Lower lobe of right lung (tissue), 2 donors: ENCODE results near the gene FBXL16. TPM values are rescaled to one million over a fixed set of nuclear protein-coding genes. Genes with fewer than 3 reads are reported as not detected.

Experiments used
- ATAC-seq, 2 donors: fragments of 200-7000 bp; cut with Tn5 transposase; one replicate each; pipeline ENCODE4 v1.9.1; 2020 to 2022; ENCODE audit warnings: mild to moderate bottlenecking in 2 of 2, moderate library complexity in 2 of 2
- DNase-seq: peaks from one replicate; pipeline ENCODE4 v3.0.0-alpha.2; 2020
- H3K27ac ChIP-seq: fragments of 200-600 bp; one replicate; pipeline ENCODE4 v1.8.0; 2022
- H3K27me3 ChIP-seq: fragments of 200-600 bp; one replicate; pipeline ENCODE4 v1.8.0; 2022; ENCODE audit warnings: low read depth
- H3K36me3 ChIP-seq: fragments of 200-600 bp; one replicate; pipeline ENCODE4 v1.8.0; 2022; ENCODE audit warnings: mild to moderate bottlenecking
- H3K4me1 ChIP-seq: fragments of 200-600 bp; one replicate; pipeline ENCODE4 v1.8.0; 2022
- H3K4me3 ChIP-seq: fragments of 200-600 bp; one replicate; pipeline ENCODE4 v1.8.0; 2022; ENCODE audit warnings: mild to moderate bottlenecking
- H3K9me3 ChIP-seq: fragments of 200-600 bp; one replicate; pipeline ENCODE4 v1.8.0; 2022
- CTCF ChIP-seq: fragments of 200-600 bp; IDR thresholded peaks from one replicate; pipeline ENCODE4 v1.8.0; 2022; ENCODE audit warnings: antibody characterized with exemption, mild to moderate bottlenecking
- intact Hi-C: fragments of 100-400 bp; cut with DNase I; formaldehyde crosslinking; loops from one replicate; pipeline ENCODE4 v1.11.0; 2022
- total RNA-seq: library from RNA; stranded (reverse); fragmentation: NEBNext Ultra II Directional; extraction: Animal tissue kit (Norgen Biotek cat#: 25700); gene quantifications from one replicate; pipeline ENCODE4 v1.2.1, GENCODE V29; 2021
- donor health status: DM: no; HTN: yes; CAD: no; lungs with severe emphysema.

FBXL16 gene
- total RNA-seq, 1 donor from 2014 or later, result 11.0 TPM

DNA sequence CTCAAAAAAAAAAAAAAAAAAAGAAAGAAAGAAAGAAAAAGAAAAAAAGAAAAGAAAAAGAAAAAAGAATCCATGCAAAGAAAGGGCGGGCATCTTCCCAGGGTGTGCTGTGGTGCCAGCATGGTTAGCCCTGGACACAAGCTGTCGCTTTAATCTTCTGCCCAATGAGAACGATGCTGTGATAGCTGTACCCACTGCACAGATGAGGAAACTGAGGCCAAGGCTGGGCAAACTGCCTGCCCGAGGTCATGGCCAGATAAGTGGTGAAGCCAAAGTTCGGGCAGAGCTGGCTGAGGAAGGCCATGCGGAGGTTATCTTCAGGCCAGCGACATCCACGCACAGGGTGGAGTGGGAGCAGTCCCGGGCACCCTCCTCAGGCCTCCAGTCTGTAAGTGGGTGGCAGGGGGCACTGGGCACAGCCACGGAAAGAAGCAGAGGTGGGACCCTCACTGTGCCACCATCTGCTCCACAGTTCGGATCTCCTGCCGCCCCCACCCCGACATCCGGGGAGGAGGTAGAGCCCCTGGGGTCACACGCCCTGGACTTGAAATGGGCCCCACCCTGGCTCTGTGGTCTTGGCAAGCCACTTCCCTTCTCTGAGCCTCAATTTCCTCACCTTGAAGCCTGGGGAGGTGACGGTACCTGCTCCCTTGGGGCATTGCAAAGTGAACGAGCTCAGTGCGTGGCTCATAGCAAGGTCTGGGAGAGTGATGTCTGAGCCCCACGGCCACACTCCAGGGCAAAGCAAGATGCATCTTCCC is 6.5 kb downstream of the FBXL16 start:
- intact Hi-C loops, result no loop called here
- Histone ChIP-seq H3K36me3 (no peaks in the 10 kb centered on the region), H3K4me1 (peaks cover 26% of the 10 kb centered on the region), H3K27me3 (peaks cover 86% of the 10 kb centered on the region), H3K27ac (no peak overlapping the region), H3K4me3 (no peak overlapping the region), H3K9me3 (no peaks in the 10 kb centered on the region)
- no peak for DNase-seq
- no peak for ATAC-seq
- no peak for TF ChIP-seq CTCF

DNA sequence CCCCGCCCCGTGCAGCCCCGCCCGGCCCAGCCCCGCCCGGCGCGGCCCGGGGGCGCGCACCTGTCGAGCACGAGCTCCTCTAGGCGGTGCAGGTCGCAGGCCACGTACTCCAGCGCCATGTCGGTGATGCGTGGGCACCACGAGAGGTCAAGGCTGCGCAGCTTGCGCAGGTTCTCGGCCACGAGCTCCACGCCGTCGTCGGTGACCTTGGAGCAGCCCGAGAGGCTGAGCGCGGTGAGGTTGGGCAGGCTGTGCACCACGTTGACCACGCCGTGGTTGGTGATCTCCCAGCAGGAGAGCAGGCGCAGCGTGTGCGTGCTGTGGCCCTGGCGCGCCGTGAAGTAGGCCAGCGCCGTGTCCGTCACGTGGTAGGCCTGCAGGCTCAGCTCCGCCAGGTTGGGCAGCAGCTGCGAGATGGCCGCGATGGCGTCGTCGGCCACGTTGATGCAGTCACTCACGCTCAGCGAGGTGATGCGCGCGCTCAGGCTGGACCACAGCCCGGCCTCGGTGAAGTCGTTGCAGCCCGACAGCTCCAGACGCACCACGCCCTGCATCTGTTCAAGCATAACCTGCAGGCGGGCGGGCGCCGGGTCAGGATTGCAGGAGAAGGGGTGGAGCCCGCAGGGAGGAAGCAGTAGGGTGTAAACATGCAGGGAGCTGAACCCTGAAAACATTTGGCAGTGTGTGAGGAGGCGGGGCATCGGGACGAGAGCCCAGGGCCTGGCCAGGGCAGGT is 10.1 kb downstream of the FBXL16 start:
- no peak for TF ChIP-seq CTCF
- no peak overlapping the region for H3K27ac ChIP-seq
- DNase-seq (peak; percentile 74), ATAC-seq (peak; percentile 69 to 81)
- peaks cover 26% of the 10 kb centered on the region for H3K4me1 ChIP-seq
- H3K27me3 ChIP-seq, result peaks cover 72% of the 10 kb centered on the region
- H3K36me3 ChIP-seq, result no peaks in the 10 kb centered on the region
- peak overlapping the region; percentile 50 for H3K4me3 ChIP-seq
- H3K9me3 ChIP-seq, result no peaks in the 10 kb centered on the region
- intact Hi-C loops, result no loop called here

- H3K4me3 ChIP-seq, result peak overlapping the region; percentile 50
- H3K27me3 ChIP-seq, result peaks cover 66% of the 10 kb centered on the region
- no peaks in the 10 kb centered on the region for H3K9me3 ChIP-seq
- TF ChIP-seq CTCF, result no peak
- no peak overlapping the region for H3K27ac ChIP-seq
- no peak for DNase-seq
- intact Hi-C loops, result no loop called here
- peaks cover 29% of the 10 kb centered on the region for H3K4me1 ChIP-seq
- no peak for ATAC-seq
- no peaks in the 10 kb centered on the region for H3K36me3 ChIP-seq
These were observed 10.7 kb downstream of the FBXL16 start for GRCh38 chr16:694863-695354.

DNA sequence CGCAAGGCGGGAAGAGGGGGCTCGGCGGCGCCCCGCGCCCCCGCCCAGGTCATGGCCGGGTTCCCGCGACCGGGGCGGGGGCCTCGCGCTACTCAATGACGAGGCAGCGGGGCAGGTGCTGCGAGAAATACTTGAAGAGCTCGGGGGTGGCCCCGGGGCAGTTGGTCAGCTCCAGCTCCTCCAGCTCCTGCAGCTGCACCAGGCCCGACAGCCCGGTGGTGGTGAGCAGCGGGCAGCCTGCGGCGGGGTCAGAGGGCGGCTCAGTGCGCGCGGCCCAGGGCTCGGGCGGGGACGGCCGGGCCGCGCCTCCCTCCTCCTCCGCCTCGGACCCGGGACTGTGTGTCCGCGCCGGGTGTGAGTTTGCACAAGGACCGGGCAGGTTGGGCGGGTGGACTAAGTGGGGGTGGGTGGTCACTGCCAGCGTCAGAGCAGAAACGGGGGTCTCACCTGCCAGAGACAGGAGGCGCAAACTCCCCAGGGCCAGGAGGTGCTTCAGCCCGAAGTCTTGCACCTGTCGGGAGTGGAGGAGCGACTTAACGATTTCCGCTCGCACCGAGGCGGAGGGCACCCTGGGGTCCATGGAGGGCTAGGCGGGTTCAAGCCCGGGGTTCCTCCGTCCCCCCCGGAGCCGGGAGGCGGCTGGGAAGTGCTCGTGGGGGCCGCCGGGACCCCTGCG is 11.3 kb downstream of the FBXL16 start:
- TF ChIP-seq CTCF, result no peak
- DNase-seq (no peak), ATAC-seq (no peak)
- no peak overlapping the region for H3K27ac ChIP-seq
- peak overlapping the region; percentile 50 for H3K4me3 ChIP-seq
- H3K36me3 ChIP-seq, result no peaks in the 10 kb centered on the region
- H3K27me3 ChIP-seq, result peaks cover 60% of the 10 kb centered on the region
- H3K4me1 ChIP-seq, result peaks cover 34% of the 10 kb centered on the region
- H3K9me3 ChIP-seq, result no peaks in the 10 kb centered on the region
- intact Hi-C loops, result no loop called here

- H3K4me1 ChIP-seq, result peaks cover 40% of the 10 kb centered on the region
- no peaks in the 10 kb centered on the region for H3K9me3 ChIP-seq
- no peak overlapping the region for H3K4me3 ChIP-seq
- intact Hi-C loops, result no loop called here
- DNase-seq (no peak), ATAC-seq (no peak)
- TF ChIP-seq CTCF, result no peak
- H3K27ac ChIP-seq, result no peak overlapping the region
- H3K36me3 ChIP-seq, result no peaks in the 10 kb centered on the region
- peaks cover 55% of the 10 kb centered on the region for H3K27me3 ChIP-seq
These were observed 11.8 kb downstream of the FBXL16 start for GRCh38 chr16:693766-694165.
